GM12878 (cell line): ENCODE data around the gene DLG4. TPM values are rescaled to one million over a fixed set of nuclear protein-coding genes. Genes with fewer than 3 reads are reported as not detected.
A peak's percentile ranks its signal among the peaks of the same experiment; 100 is the strongest.

Source experiments
- BACH1 ChIP-seq: fragments of 450-650 bp; IDR thresholded peaks from 2 replicates; pipeline ENCODE4 v1.6.1; 2017; ENCODE audit warnings: mild to moderate bottlenecking, borderline replicate concordance
- CREB1 ChIP-seq: IDR thresholded peaks from 2 replicates; pipeline ENCODE4 v1.6.1; 2012; ENCODE audit warnings: low read depth, mild to moderate bottlenecking, inconsistent platforms
- CREM ChIP-seq: IDR thresholded peaks from 2 replicates; pipeline ENCODE4 v1.6.1; 2014; ENCODE audit warnings: antibody characterized with exemption, low read depth
- CTCF ChIP-seq, 3 experiments: IDR thresholded peaks in 2 of 3; conservative IDR thresholded peaks in 1 of 3; 2 replicates each; pipeline ENCODE4 v1.5.1; 2011; ENCODE audit warnings: low read depth in 3 of 3, low read length in 3 of 3, mild to moderate bottlenecking in 3 of 3, control low read depth in 2 of 3, moderate library complexity in 2 of 3, inconsistent platforms in 1 of 3, mixed read lengths in 1 of 3; ENCODE audit not compliant: control insufficient read depth in 2 of 3, insufficient read depth in 1 of 3; ENCODE audit errors: extremely low read depth in 1 of 3
- ELK1 ChIP-seq: IDR thresholded peaks from 2 replicates; pipeline ENCODE4 v1.6.1; 2012; ENCODE audit warnings: low read depth, low read length, improper control_type of control experiment
- EZH2 ChIP-seq: IDR thresholded peaks from 2 replicates; pipeline ENCODE4 v1.6.1; 2012; ENCODE audit warnings: low read depth, mild to moderate bottlenecking, control low read depth, inconsistent platforms, low read length, borderline replicate concordance; ENCODE audit not compliant: control insufficient read depth
- IKZF1 ChIP-seq: fragments of 450-650 bp; conservative IDR thresholded peaks from 2 replicates; pipeline ENCODE4 v1.6.1; 2017; ENCODE audit warnings: antibody characterized with exemption, mild to moderate bottlenecking
- IRF3 ChIP-seq: fragments of 450-650 bp; IDR thresholded peaks from 2 replicates; pipeline ENCODE4 v1.6.1; 2014; ENCODE audit warnings: mild to moderate bottlenecking
- MEF2A ChIP-seq: IDR thresholded peaks from 2 replicates; pipeline ENCODE4 v1.6.1; 2011; ENCODE audit warnings: low read depth, mild to moderate bottlenecking, low read length, moderate library complexity; ENCODE audit not compliant: insufficient read depth
- MEF2B ChIP-seq: fragments of 450-650 bp; IDR thresholded peaks from 2 replicates; pipeline ENCODE4 v1.6.1; 2018; ENCODE audit warnings: mild to moderate bottlenecking, moderate library complexity; ENCODE audit not compliant: partially characterized antibody, poor library complexity, severe bottlenecking
- MXI1 ChIP-seq: fragments of 150-350 bp; IDR thresholded peaks from 2 replicates; pipeline ENCODE4 v1.6.1; 2011; ENCODE audit warnings: low read depth, mild to moderate bottlenecking, inconsistent platforms, low read length, improper control_type of control experiment
- NR2F1 ChIP-seq: fragments of 450-650 bp; conservative IDR thresholded peaks from 2 replicates; pipeline ENCODE4 v1.6.1; 2017; ENCODE audit warnings: mild to moderate bottlenecking
- RBBP5 ChIP-seq: fragments of 200-600 bp; sonication (generic); conservative IDR thresholded peaks from 2 replicates; pipeline ENCODE4 v1.6.1; 2016
- RCOR1 ChIP-seq: conservative IDR thresholded peaks from 2 replicates; pipeline ENCODE4 v1.6.1; 2012; ENCODE audit warnings: low read depth, low read length, improper control_type of control experiment
- SKIL ChIP-seq: fragments of 450-650 bp; IDR thresholded peaks from 2 replicates; pipeline ENCODE4 v1.6.1; 2017; ENCODE audit warnings: mild to moderate bottlenecking, low read depth, inconsistent platforms; ENCODE audit not compliant: poor library complexity, severe bottlenecking
- SMARCA5 ChIP-seq: fragments of 450-650 bp; IDR thresholded peaks from 2 replicates; pipeline ENCODE4 v1.6.1; 2017; ENCODE audit warnings: mild to moderate bottlenecking
- SRF ChIP-seq, 2 experiments: IDR thresholded peaks; 2 replicates each; pipeline ENCODE4 v1.6.1; 2011; ENCODE audit warnings: low read depth in 2 of 2, low read length in 2 of 2, mild to moderate bottlenecking in 1 of 2, moderate library complexity in 1 of 2
- TAF1 ChIP-seq: IDR thresholded peaks from 2 replicates; pipeline ENCODE4 v1.6.1; 2011; ENCODE audit warnings: mild to moderate bottlenecking, low read depth, low read length, borderline replicate concordance
- YY1 ChIP-seq: IDR thresholded peaks from 2 replicates; pipeline ENCODE4 v1.6.1; 2011; ENCODE audit warnings: low read depth, mild to moderate bottlenecking, low read length
- ZZZ3 ChIP-seq: IDR thresholded peaks from 2 replicates; pipeline ENCODE4 v1.6.1; 2011; ENCODE audit warnings: low read depth; ENCODE audit not compliant: control insufficient read depth, insufficient read length
- polyA plus RNA-seq, 11 experiments: library from polyadenylated mRNA; depleted of rRNA in 4 of 11; unstranded in 6 of 11; stranded (reverse) in 5 of 11; fragments of >200 nt; fragmentation: Nextera tagmentation in 4 of 11; fragmentation: Illumina TruSeq in 1 of 11; extraction: Ambion mirVana in 4 of 11; extraction: Trizol in 1 of 11; gene quantifications; 1 replicate in 1 of 11; 2 replicates in 10 of 11; pipeline versions ENCODE4 v1.2.1 to v1.2.3, GENCODE V29; 2011 to 2016; ENCODE audit warnings: inconsistent platforms in 2 of 11, missing spikeins in 2 of 11, low read depth in 1 of 11
- total RNA-seq, 4 experiments: library from RNA; depleted of rRNA in 3 of 4; stranded (reverse); fragments of >200 nt in 3 of 4; fragmentation: Illumina TruSeq in 1 of 4; extraction: Trizol in 1 of 4; gene quantifications; 2 replicates each; pipeline versions ENCODE4 v1.2.1 to v1.2.3, GENCODE V29; 2013 to 2021

The DLG4 gene
- total and polyA plus RNA-seq, 10 of the 15 experiments (the other 5 are each of a cell fraction or from before 2014, with no cell fraction given): 0.07 to 4.1 (median 1.3) TPM

- TF ChIP-seq MEF2A (no peak), ELK1 (no peak), EZH2 (no peak), SKIL (no peak), SRF (IDR thresholded peaks at IDR 0.05; ENCODE audit: low read depth in 2 of 2, low read length in 2 of 2) (no peak), CREM (peak; percentile 92), NR2F1 (no peak), IKZF1 (peak; percentile 92), CTCF (IDR thresholded peaks at IDR 0.05 in 2 of 3, conservative IDR thresholded peaks at IDR 0.05 in 1 of 3; ENCODE audit: control insufficient read depth in 2 of 3, extremely low read depth in 1 of 3, insufficient read depth in 1 of 3, low read depth in 3 of 3, low read length in 3 of 3) (no peak), IRF3 (no peak), MXI1 (no peak), MEF2B (no peak), ZZZ3 (no peak), CREB1 (peak; percentile 81), TAF1 (no peak), BACH1 (no peak), SMARCA5 (no peak), YY1 (peak; percentile 79), RCOR1 (no peak), RBBP5 (no peak)
These were observed 27.9 kb downstream of the DLG4 start (continued) for GRCh38 chr17:7191571-7192270.
